H1 (cell line): Measurements from ENCODE around the gene ZMYM3. TPM values are rescaled to one million over a fixed set of nuclear protein-coding genes. Genes with fewer than 3 reads are reported as not detected.

Experiments
- CTCF ChIA-PET: fragments of 300-600 bp; sonication (Branson Sonifier 250); formaldehyde crosslinking; loops from one replicate; lab custom pipeline; 2021; ENCODE audit not compliant: partially characterized antibody; lab: Charles Lee
- POLR2A ChIA-PET: fragments of 300-600 bp; sonication (Branson Sonifier 250); formaldehyde crosslinking; loops from one replicate; lab custom pipeline; 2021; ENCODE audit warnings: inconsistent platforms; ENCODE audit not compliant: partially characterized antibody; lab: Charles Lee
- DNase-seq, 2 experiments: peaks; one replicate each; pipeline versions ENCODE4 v3.0.0 to v3.0.0-alpha.2; 2010 to 2022; ENCODE audit warnings: low spot score in 2 of 2, low read depth in 1 of 2, mixed read lengths in 1 of 2
- FAIRE-seq: peaks from 2 replicates; lab custom pipeline; 2011; peaks lifted over from hg19 to GRCh38; lab: Jason Lieb, UNC
- H2AFZ ChIP-seq: 2 replicates; pipeline ENCODE4 v1.8.1; 2012; ENCODE audit warnings: low read length, inconsistent platforms
- H2AK5ac ChIP-seq: 2 replicates; pipeline ENCODE4 v1.6.1; 2013; ENCODE audit warnings: low read depth, low read length
- H2BK120ac ChIP-seq: replicated peaks from 2 replicates; pipeline ENCODE3; 2013; ENCODE audit warnings: low read depth, low read length, inconsistent platforms
- H2BK12ac ChIP-seq: 2 replicates; pipeline ENCODE4 v1.6.1; 2013; ENCODE audit warnings: low read depth, low read length
- H2BK15ac ChIP-seq: 2 replicates; pipeline ENCODE4 v1.6.1; 2013; ENCODE audit warnings: low read length
- H2BK20ac ChIP-seq: 2 replicates; pipeline ENCODE4 v1.6.1; 2013; ENCODE audit warnings: low read length
- H2BK5ac ChIP-seq: 2 replicates; pipeline ENCODE4 v1.6.1; 2013; ENCODE audit warnings: low read depth, low read length
- H3K14ac ChIP-seq: 2 replicates; pipeline ENCODE4 v1.6.1; 2013; ENCODE audit warnings: inconsistent platforms; ENCODE audit not compliant: insufficient read length
- H3K18ac ChIP-seq: 2 replicates; pipeline ENCODE4 v1.6.1; 2013; ENCODE audit warnings: low read length; ENCODE audit errors: extremely low read depth
- H3K23ac ChIP-seq: 2 replicates; pipeline ENCODE4 v1.6.1; 2013; ENCODE audit warnings: inconsistent platforms; ENCODE audit not compliant: insufficient read length
- H3K23me2 ChIP-seq: 2 replicates; pipeline ENCODE4 v1.6.1; 2013; ENCODE audit warnings: low read depth, low read length
- H3K27ac ChIP-seq: 2 replicates; pipeline ENCODE4 v1.6.1; 2011; ENCODE audit warnings: low read depth, low read length, inconsistent platforms
- H3K27me3 ChIP-seq, 4 experiments: replicated peaks in 1 of 4; 1 replicate in 1 of 4; 2 replicates in 3 of 4; pipeline versions ENCODE4 v1.6.1 to v1.8.1; 2011 to 2013; ENCODE audit warnings: low read length in 3 of 4, mild to moderate bottlenecking in 3 of 4, inconsistent platforms in 2 of 4, mixed read lengths in 2 of 4, moderate library complexity in 1 of 4; ENCODE audit not compliant: control insufficient read depth in 3 of 4, insufficient read depth in 3 of 4; ENCODE audit errors: extremely low read depth in 1 of 4
- H3K36me3 ChIP-seq, 4 experiments: 2 replicates each; pipeline versions ENCODE4 v1.6.1 to v1.8.1; 2011 to 2013; ENCODE audit warnings: mild to moderate bottlenecking in 4 of 4, low read length in 3 of 4, moderate library complexity in 2 of 4, control low read depth in 1 of 4, inconsistent platforms in 1 of 4; ENCODE audit not compliant: insufficient read depth in 4 of 4, control insufficient read depth in 2 of 4
- H3K4ac ChIP-seq: replicated peaks from 2 replicates; pipeline ENCODE3; 2013; ENCODE audit warnings: low read length, low read depth, mixed read lengths, inconsistent platforms; ENCODE audit not compliant: insufficient read length
- H3K4me1 ChIP-seq, 4 experiments: replicated peaks in 1 of 4; 1 replicate in 1 of 4; 2 replicates in 3 of 4; pipeline versions ENCODE4 v1.6.1 to v1.8.1; 2011 to 2013; ENCODE audit warnings: low read length in 3 of 4, inconsistent platforms in 2 of 4, mixed read lengths in 1 of 4; ENCODE audit not compliant: insufficient read depth in 4 of 4, control insufficient read depth in 3 of 4
- H3K4me2 ChIP-seq, 2 experiments: 2 replicates each; pipeline versions ENCODE4 v1.6.1 to v1.8.1; 2011 to 2013; ENCODE audit warnings: low read depth in 2 of 2, low read length in 2 of 2, control low read depth in 1 of 2, inconsistent platforms in 1 of 2, mild to moderate bottlenecking in 1 of 2; ENCODE audit not compliant: insufficient read depth in 1 of 2
- H3K4me3 ChIP-seq, 4 experiments: fragments of 200-600, 300-600 bp in 1 of 4; sonication (generic), shearing (Covaris generic), sonication (Bioruptor Twin) in 1 of 4; 2 replicates each; pipeline versions ENCODE4 v1.5.1 to v1.8.1; 2011 to 2016; ENCODE audit warnings: low read length in 4 of 4, low read depth in 3 of 4, control low read depth in 2 of 4, inconsistent platforms in 2 of 4, mild to moderate bottlenecking in 2 of 4, mixed read lengths in 1 of 4, moderate library complexity in 1 of 4; ENCODE audit not compliant: insufficient read depth in 2 of 4; ENCODE audit errors: extremely low read depth in 1 of 4
- H3K56ac ChIP-seq: replicated peaks from 2 replicates; pipeline ENCODE3; 2013; ENCODE audit warnings: low read depth, mild to moderate bottlenecking, mixed read lengths, low read length, inconsistent platforms; ENCODE audit not compliant: insufficient read length
- H3K79me1 ChIP-seq: 2 replicates; pipeline ENCODE4 v1.6.1; 2013; ENCODE audit warnings: low read depth, low read length, control low read depth
- H3K79me2 ChIP-seq, 2 experiments: 2 replicates each; pipeline versions ENCODE4 v1.6.1 to v1.8.1; 2012 to 2013; ENCODE audit warnings: low read length in 2 of 2, mild to moderate bottlenecking in 2 of 2, inconsistent platforms in 1 of 2; ENCODE audit not compliant: insufficient read depth in 2 of 2, control insufficient read depth in 1 of 2
- H3K9ac ChIP-seq, 4 experiments: replicated peaks in 1 of 4; 1 replicate in 1 of 4; 2 replicates in 3 of 4; pipeline versions ENCODE4 v1.6.1 to v1.8.1; 2011 to 2013; ENCODE audit warnings: low read depth in 3 of 4, low read length in 3 of 4, control low read depth in 2 of 4, mild to moderate bottlenecking in 2 of 4, moderate library complexity in 2 of 4, inconsistent platforms in 1 of 4; ENCODE audit errors: extremely low read depth in 1 of 4
- H3K9me3 ChIP-seq, 2 experiments: 2 replicates each; pipeline versions ENCODE4 v1.6.1 to v1.8.1; 2012 to 2013; ENCODE audit warnings: mild to moderate bottlenecking in 2 of 2, moderate library complexity in 2 of 2, control low read depth in 1 of 2, inconsistent platforms in 1 of 2, low read depth in 1 of 2, low read length in 1 of 2, mixed read lengths in 1 of 2; ENCODE audit not compliant: insufficient read depth in 2 of 2
- H4K20me1 ChIP-seq, 2 experiments: replicated peaks in 1 of 2; 2 replicates each; pipeline versions ENCODE3 to v1.8.1; 2011 to 2013; ENCODE audit warnings: inconsistent platforms in 2 of 2, low read length in 2 of 2, mild to moderate bottlenecking in 1 of 2; ENCODE audit not compliant: insufficient read depth in 2 of 2, control insufficient read depth in 1 of 2
- H4K5ac ChIP-seq: 2 replicates; pipeline ENCODE4 v1.6.1; 2013; ENCODE audit warnings: low read length, low read depth, mixed read lengths, inconsistent platforms; ENCODE audit not compliant: insufficient read length
- H4K8ac ChIP-seq: 2 replicates; pipeline ENCODE4 v1.8.0; 2013; ENCODE audit warnings: mild to moderate bottlenecking, moderate library complexity, low read length, inconsistent platforms; ENCODE audit not compliant: insufficient read depth; ENCODE audit errors: extremely low read depth
- H4K91ac ChIP-seq: replicated peaks from 2 replicates; pipeline ENCODE3; 2013; ENCODE audit warnings: low read length, mixed read lengths, inconsistent platforms; ENCODE audit not compliant: insufficient read length
- BCL11A ChIP-seq, 2 experiments: IDR thresholded peaks; one replicate each; pipeline ENCODE4 v1.6.1; 2011; ENCODE audit warnings: low read depth in 2 of 2, low read length in 2 of 2, mild to moderate bottlenecking in 2 of 2
- CEBPB ChIP-seq: IDR thresholded peaks from 2 replicates; pipeline ENCODE4 v1.6.1; 2012; ENCODE audit warnings: low read depth, low read length
- CTCF ChIP-seq, 3 experiments: IDR thresholded peaks; 1 replicate in 2 of 3; 2 replicates in 1 of 3; pipeline versions ENCODE4 v1.5.1 to v1.6.1; 2011; ENCODE audit warnings: low read length in 3 of 3, mild to moderate bottlenecking in 3 of 3, inconsistent platforms in 2 of 3, low read depth in 1 of 3, moderate library complexity in 1 of 3; ENCODE audit not compliant: insufficient read depth in 1 of 3; ENCODE audit errors: control extremely low read depth in 1 of 3
- GABPA ChIP-seq: IDR thresholded peaks from 2 replicates; pipeline ENCODE4 v1.6.1; 2011; ENCODE audit warnings: mild to moderate bottlenecking, low read length, moderate library complexity, borderline replicate concordance; ENCODE audit not compliant: insufficient read depth
- RNF2 ChIP-seq: fragments of 200-900, 300-1000 bp; sonication (generic); IDR thresholded peaks from 2 replicates; pipeline ENCODE4 v1.7.1; 2016; ENCODE audit warnings: borderline replicate concordance, low read depth, mild to moderate bottlenecking, antibody characterized with exemption, low read length; ENCODE audit not compliant: poor library complexity, severe bottlenecking; ENCODE audit errors: missing control alignments
- SP2 ChIP-seq: IDR thresholded peaks from 2 replicates; pipeline ENCODE4 v1.6.1; 2012; ENCODE audit warnings: mild to moderate bottlenecking, low read length, inconsistent platforms
- SUZ12 ChIP-seq: fragments of 200-600 bp; sonication (generic); IDR thresholded peaks from 2 replicates; pipeline ENCODE4 v1.6.1; 2012; ENCODE audit warnings: mild to moderate bottlenecking, inconsistent platforms, low read length, moderate library complexity, mixed read lengths
- USF2 ChIP-seq: IDR thresholded peaks from 2 replicates; pipeline ENCODE4 v1.6.1; 2011; ENCODE audit warnings: low read length, improper control_type of control experiment
- WGBS, 2 experiments: shearing (Covaris generic) in 1 of 2; methylation state at CpG; one replicate each; pipeline versions ENCODE4 v1.1.6 to v1.1.7; 2013 to 2015; ENCODE audit warnings: low lambda C conversion rate in 2 of 2, mixed read lengths in 2 of 2, inconsistent platforms in 1 of 2, low coverage in 1 of 2, missing lambda C conversion rate in 1 of 2; ENCODE audit not compliant: insufficient replicate concordance in 2 of 2, insufficient coverage in 1 of 2, insufficient read length in 1 of 2; ENCODE audit errors: extremely low coverage in 1 of 2, missing lambda C conversion rate in 1 of 2; 5-methylcytosine and 5-hydroxymethylcytosine counted together
- polyA plus RNA-seq, 7 experiments: library from polyadenylated mRNA; depleted of rRNA in 3 of 7; stranded (reverse) in 5 of 7; unstranded in 2 of 7; fragments of >200 nt in 5 of 7; fragments of 200-250 nt in 2 of 7; gene quantifications; 1 replicate in 5 of 7; 2 replicates in 1 of 7; 4 replicates in 1 of 7; pipeline versions ENCODE4 v1.2.1 to v1.2.3, GENCODE V29; 2011 to 2013; ENCODE audit warnings: missing spikeins in 2 of 7, mixed read lengths in 2 of 7
- total RNA-seq: library from RNA; stranded (reverse); fragmentation: NEBNext Ultra II Directional; extraction: Animal tissue kit (Norgen Biotek cat#: 25700); gene quantifications from 2 replicates; pipeline ENCODE4 v1.2.1, GENCODE V29; 2021

Gene ZMYM3
- total and polyA plus RNA-seq, 2 of the 8 experiments (the other 6 are each of a cell fraction or from before 2014, with no cell fraction given): 56.7 to 82.0 TPM

- no peak overlapping the region for H3K9ac ChIP-seq
- no peak overlapping the region for H2BK120ac ChIP-seq
- H4K5ac ChIP-seq: no peak overlapping the region
- peak overlapping the region; percentile 44; the same call in 1 of the 2 replicates for H2AFZ ChIP-seq
- ChIA-PET POLR2A (interaction anchor here (1.5 to 2.8 kb wide), 2 partner anchors 14 kb away, joined by 3 to 11 read pairs; no protein-coding TSS in a partner anchor), CTCF (interaction anchor here (1.4 kb wide), 1 partner anchor 26 kb away, joined by 4 read pairs; no protein-coding TSS in a partner anchor)
- no peaks in the 10 kb centered on the region for H3K36me3 ChIP-seq
- 45% methylated on average over 3 of the region's 4 CpGs; no CpG with 5 or more reads in 1 of the 2 experiments for WGBS, 2 experiments
- H3K79me1 ChIP-seq: no peaks in the 10 kb centered on the region
- H3K4me1 ChIP-seq: peaks cover 0 to 4% (median 0%) of the 10 kb centered on the region in 4 experiments; a peak in 2 of 7 replicates
- H2BK5ac ChIP-seq: 0 out of 2 replicates have a peak overlapping the region, but pooled peaks have one; percentile 16
- H2BK20ac ChIP-seq: no peak overlapping the region
- no peak overlapping the region for H2BK12ac ChIP-seq
- no peak for DNase-seq
- peak; percentile 74 for FAIRE-seq
- H4K8ac ChIP-seq: no peak overlapping the region
- no peaks in the 10 kb centered on the region for H3K27me3 ChIP-seq
- no peak overlapping the region for H3K27ac ChIP-seq
- no peak overlapping the region for H3K23ac ChIP-seq
- 0 out of 8 replicates have a peak overlapping the region, but pooled peaks of 1 of the 4 experiments have one; percentile 24 for H3K4me3 ChIP-seq
- no peak overlapping the region for H2AK5ac ChIP-seq
- no peaks in the 10 kb centered on the region for H3K79me2 ChIP-seq
- H3K18ac ChIP-seq: no peak overlapping the region
- no peak overlapping the region for H2BK15ac ChIP-seq
- H3K14ac ChIP-seq: no peak overlapping the region
- H3K56ac ChIP-seq: no peak overlapping the region
- H3K4me2 ChIP-seq: peak overlapping the region; percentile 13 to 44; a peak in 2 of 4 replicates
- no peaks in the 10 kb centered on the region for H3K23me2 ChIP-seq
- H3K4ac ChIP-seq: no peak overlapping the region
- no peaks in the 10 kb centered on the region for H3K9me3 ChIP-seq
- H4K20me1 ChIP-seq: no peaks in the 10 kb centered on the region
- no peak overlapping the region for H4K91ac ChIP-seq
- no peak for TF ChIP-seq SP2
- TF ChIP-seq RNF2: no peak
- TF ChIP-seq USF2: no peak
- TF ChIP-seq BCL11A (IDR thresholded peaks at IDR 0.05; ENCODE audit: low read depth in 2 of 2, low read length in 2 of 2): no peak
- no peak for TF ChIP-seq GABPA
- no peak for TF ChIP-seq CEBPB
- no peak for TF ChIP-seq CTCF (IDR thresholded peaks at IDR 0.05; ENCODE audit: control extremely low read depth in 1 of 3, insufficient read depth in 1 of 3, low read depth in 1 of 3, low read length in 3 of 3)
- no peak for TF ChIP-seq SUZ12
Measured at GRCh38 chrX:71195964-71196649, 57.8 kb downstream of the ZMYM3 start.
